ENCODE data around the gene SEPTIN11.

SEPTIN11 gene

DNA sequence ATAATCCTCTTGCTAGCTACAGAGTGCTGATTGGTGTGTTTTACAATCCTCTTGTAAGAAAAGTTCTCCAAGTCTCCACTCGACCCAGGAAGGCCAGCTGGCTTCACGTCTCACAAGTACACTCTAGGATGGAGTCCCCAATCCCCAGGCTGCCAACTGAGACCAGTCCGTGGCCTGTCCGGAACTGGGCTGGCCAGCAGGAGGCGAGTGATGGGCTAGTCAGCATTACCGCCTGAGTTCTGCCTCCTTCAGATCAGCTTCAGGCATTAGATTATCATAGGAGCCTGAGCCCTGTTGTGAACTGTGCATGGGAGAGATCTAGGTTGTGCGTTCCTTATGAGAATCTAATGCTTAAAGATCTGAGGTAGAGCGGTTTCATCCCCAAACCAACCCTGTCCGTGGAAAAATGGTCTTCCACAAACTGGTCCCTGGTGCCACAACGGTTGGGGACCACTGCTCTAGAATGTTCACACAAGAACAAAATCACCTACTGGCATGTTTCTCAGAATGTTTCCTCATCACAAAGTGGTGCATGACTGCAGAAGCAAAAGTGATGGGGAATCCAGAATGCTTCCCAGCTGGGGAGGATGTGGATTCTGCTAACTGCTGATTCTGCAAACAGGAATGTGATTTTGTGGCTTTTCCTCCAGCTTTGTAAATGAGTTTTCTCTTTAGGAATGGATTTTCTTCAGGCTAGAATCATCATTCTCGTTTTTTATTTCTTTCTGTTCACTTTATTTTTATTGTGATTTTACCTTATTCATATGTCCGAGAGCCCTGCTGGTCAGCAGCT, 40.9 kb downstream of the SEPTIN11 start:
- no CpG with 5 or more reads among the region's 12 CpGs for WGBS (ENCODE audit: insufficient coverage, insufficient read length)
- no peak for DNase-seq (ENCODE audit: low read depth, low spot score)
- H3K27ac ChIP-seq (ENCODE audit: low read length): no peak overlapping the region
- no peaks in the 10 kb centered on the region; the same call in 1 of the 2 replicates for H3K4me1 ChIP-seq (ENCODE audit: control insufficient read depth, insufficient read depth, low read length)
- no peaks in the 10 kb centered on the region for H3K9me3 ChIP-seq (ENCODE audit: control insufficient read depth, insufficient read depth, low read length)
- H3K27me3 ChIP-seq (ENCODE audit: control insufficient read depth, insufficient read depth, low read length): no peaks in the 10 kb centered on the region
- H3K36me3 ChIP-seq (ENCODE audit: control insufficient read depth, insufficient read depth, low read length): no peaks in the 10 kb centered on the region
- no peak overlapping the region for H3K4me3 ChIP-seq (ENCODE audit: low read length)

DNA sequence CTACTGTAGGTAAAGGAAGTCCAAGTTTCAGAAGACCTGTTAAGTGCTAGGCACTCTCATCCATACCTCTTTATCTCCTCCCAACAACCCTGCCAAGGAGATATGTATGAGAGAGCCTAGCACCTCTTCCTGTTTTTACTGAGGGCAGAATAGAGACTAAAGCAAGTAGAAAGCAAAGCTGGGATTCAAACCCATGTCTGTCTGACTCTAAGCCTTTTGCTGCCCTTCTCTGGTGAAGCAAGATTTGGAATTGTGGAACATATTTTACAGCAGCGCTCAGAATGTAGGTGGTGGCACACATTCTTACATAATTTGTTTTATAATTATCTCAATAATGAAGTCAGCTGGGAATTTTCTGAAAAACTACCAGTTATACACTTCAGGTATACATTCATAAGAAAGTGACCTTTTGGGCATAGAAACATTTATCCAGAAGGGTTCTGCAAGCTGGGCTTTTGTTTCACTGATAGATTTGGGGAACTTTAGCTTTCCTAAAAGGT, 41.7 kb downstream of the SEPTIN11 start:
- Histone ChIP-seq H3K27me3 (ENCODE audit: control insufficient read depth, insufficient read depth, low read length) (no peaks in the 10 kb centered on the region), H3K36me3 (ENCODE audit: control insufficient read depth, insufficient read depth, low read length) (no peaks in the 10 kb centered on the region), H3K4me1 (ENCODE audit: control insufficient read depth, insufficient read depth, low read length) (no peaks in the 10 kb centered on the region; the same call in 1 of the 2 replicates), H3K9me3 (ENCODE audit: control insufficient read depth, insufficient read depth, low read length) (no peaks in the 10 kb centered on the region), H3K27ac (ENCODE audit: low read length) (no peak overlapping the region), H3K4me3 (ENCODE audit: low read length) (no peak overlapping the region)
- no CpG with 5 or more reads among the region's 1 CpG for WGBS (ENCODE audit: insufficient coverage, insufficient read length)
- DNase-seq (ENCODE audit: low read depth, low spot score): no peak

DNA sequence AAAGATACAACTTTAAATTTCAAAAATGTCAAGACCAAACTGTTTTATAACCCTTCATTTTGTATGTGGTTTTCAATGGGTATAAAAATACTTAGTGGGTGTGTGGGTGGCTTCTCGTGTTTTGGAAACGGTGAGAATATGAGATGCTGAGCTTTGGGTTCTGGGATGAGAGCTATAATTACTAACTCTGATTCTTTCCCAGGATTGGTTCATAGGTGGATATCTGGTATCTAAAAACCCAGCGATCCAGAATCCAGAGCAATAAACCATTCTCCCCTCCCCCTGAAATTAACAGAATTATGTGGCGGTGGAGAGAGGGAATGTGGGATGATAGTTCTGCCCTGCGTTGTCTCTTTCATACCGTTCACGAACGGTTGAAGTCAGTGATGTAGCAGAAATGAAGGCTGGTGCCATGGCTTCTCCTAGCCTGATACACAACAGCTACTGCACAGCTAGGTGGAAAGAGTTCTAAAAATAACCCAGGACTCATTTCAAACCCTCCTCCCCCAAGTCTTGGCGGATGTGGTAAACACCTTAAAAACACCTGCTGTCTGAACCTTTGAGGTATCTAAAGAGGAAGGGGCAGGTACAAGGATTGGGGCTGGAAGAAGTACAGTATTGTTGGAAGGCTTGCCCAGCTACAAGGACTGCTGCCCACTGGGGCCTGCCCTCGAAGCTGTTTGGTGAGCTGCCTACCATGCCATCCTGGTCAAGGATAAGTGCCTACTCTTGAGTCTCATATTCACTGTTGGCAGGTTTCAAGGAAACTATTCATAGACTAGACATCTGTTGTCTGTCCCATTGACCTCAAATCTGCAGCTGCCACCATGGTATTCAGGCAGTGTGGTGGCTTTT, 44.5 kb downstream of the SEPTIN11 start:
- no peaks in the 10 kb centered on the region for H3K36me3 ChIP-seq (ENCODE audit: control insufficient read depth, insufficient read depth, low read length)
- peaks cover 1% of the 10 kb centered on the region; the same call in 1 of the 2 replicates for H3K4me1 ChIP-seq (ENCODE audit: control insufficient read depth, insufficient read depth, low read length)
- H3K27me3 ChIP-seq (ENCODE audit: control insufficient read depth, insufficient read depth, low read length): no peaks in the 10 kb centered on the region
- WGBS (ENCODE audit: insufficient coverage, insufficient read length): no CpG with 5 or more reads among the region's 10 CpGs
- no peak overlapping the region for H3K27ac ChIP-seq (ENCODE audit: low read length)
- no peaks in the 10 kb centered on the region for H3K9me3 ChIP-seq (ENCODE audit: control insufficient read depth, insufficient read depth, low read length)
- H3K4me3 ChIP-seq (ENCODE audit: low read length): no peak overlapping the region
- no peak for DNase-seq (ENCODE audit: low read depth, low spot score)

DNA sequence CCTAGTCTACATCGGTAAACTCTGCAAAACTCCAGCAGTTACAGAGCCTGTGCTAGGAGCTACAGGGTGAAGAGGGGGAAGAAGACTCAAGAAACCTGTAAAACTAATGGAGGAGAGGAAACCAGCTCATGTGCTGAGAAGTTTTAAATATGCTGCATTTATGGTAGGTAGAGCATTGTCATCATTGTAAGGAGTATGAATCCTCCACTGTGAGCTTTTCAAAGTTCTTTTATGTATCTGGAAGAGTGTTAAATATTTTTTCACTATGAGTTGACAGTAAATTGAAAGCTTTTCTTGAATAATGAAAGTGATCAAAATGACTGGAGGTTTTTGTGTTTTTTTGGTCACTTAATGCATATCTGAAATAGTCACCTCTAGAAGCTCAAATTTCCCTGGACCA, 46.2 kb downstream of the SEPTIN11 start:
- peaks cover 1% of the 10 kb centered on the region; the same call in 1 of the 2 replicates for H3K4me1 ChIP-seq (ENCODE audit: control insufficient read depth, insufficient read depth, low read length)
- H3K36me3 ChIP-seq (ENCODE audit: control insufficient read depth, insufficient read depth, low read length): no peaks in the 10 kb centered on the region
- no peak for DNase-seq (ENCODE audit: low read depth, low spot score)
- no peaks in the 10 kb centered on the region for H3K9me3 ChIP-seq (ENCODE audit: control insufficient read depth, insufficient read depth, low read length)
- no peak overlapping the region for H3K27ac ChIP-seq (ENCODE audit: low read length)
- H3K4me3 ChIP-seq (ENCODE audit: low read length): no peak overlapping the region
- H3K27me3 ChIP-seq (ENCODE audit: control insufficient read depth, insufficient read depth, low read length): no peaks in the 10 kb centered on the region
- no CpG with 5 or more reads among the region's 1 CpG for WGBS (ENCODE audit: insufficient coverage, insufficient read length)

DNA sequence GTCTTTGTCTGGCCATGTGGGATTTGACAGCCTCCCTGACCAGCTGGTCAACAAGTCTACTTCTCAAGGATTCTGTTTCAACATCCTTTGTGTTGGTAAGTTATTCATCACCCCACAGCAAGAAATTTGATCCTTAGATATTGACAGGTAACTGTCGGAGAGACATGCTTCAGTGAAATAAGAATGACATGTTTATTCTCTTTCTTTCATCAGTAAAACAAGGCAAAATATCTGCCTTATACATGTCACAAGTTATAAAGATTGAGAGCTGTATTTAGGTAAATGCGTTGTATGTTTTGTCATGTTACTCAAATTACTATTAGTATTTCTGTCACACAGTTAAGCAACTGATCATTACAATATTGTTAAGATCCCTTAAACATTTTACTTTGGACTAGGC, 46.9 kb downstream of the SEPTIN11 start:
- no peaks in the 10 kb centered on the region for H3K9me3 ChIP-seq (ENCODE audit: control insufficient read depth, insufficient read depth, low read length)
- no peak overlapping the region for H3K27ac ChIP-seq (ENCODE audit: low read length)
- WGBS (ENCODE audit: insufficient coverage, insufficient read length): no CpG with 5 or more reads among the region's 2 CpGs
- no peak overlapping the region for H3K4me3 ChIP-seq (ENCODE audit: low read length)
- no peak for DNase-seq (ENCODE audit: low read depth, low spot score)
- H3K36me3 ChIP-seq (ENCODE audit: control insufficient read depth, insufficient read depth, low read length): no peaks in the 10 kb centered on the region
- H3K27me3 ChIP-seq (ENCODE audit: control insufficient read depth, insufficient read depth, low read length): no peaks in the 10 kb centered on the region
- peaks cover 1% of the 10 kb centered on the region; the same call in 1 of the 2 replicates for H3K4me1 ChIP-seq (ENCODE audit: control insufficient read depth, insufficient read depth, low read length)

DNA sequence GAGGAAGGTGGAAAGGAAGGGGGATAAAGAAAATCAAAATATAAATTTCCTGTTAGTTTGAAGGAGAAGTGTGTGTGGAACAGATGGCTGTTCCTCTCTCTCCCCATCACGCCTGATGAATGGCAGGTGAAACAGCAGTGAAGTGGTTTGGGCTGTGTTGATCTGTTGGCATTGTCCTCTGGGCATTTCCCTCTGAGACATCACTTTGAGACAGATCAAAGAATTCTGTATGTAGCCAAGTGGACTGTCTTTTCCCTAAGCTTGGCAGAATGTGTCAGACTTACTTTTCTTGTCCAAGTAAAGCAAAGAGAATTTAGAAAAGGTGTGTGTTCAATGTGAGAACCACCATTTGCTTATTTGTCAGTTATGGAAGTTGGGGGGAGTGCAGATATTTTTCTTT, 47.5 kb downstream of the SEPTIN11 start:
- no peak for DNase-seq (ENCODE audit: low read depth, low spot score)
- Histone ChIP-seq H3K27ac (ENCODE audit: low read length) (no peak overlapping the region), H3K4me1 (ENCODE audit: control insufficient read depth, insufficient read depth, low read length) (peaks cover 1% of the 10 kb centered on the region; the same call in 1 of the 2 replicates), H3K27me3 (ENCODE audit: control insufficient read depth, insufficient read depth, low read length) (no peaks in the 10 kb centered on the region), H3K9me3 (ENCODE audit: control insufficient read depth, insufficient read depth, low read length) (no peaks in the 10 kb centered on the region), H3K4me3 (ENCODE audit: low read length) (no peak overlapping the region), H3K36me3 (ENCODE audit: control insufficient read depth, insufficient read depth, low read length) (no peaks in the 10 kb centered on the region)
- WGBS (ENCODE audit: insufficient coverage, insufficient read length): no CpG with 5 or more reads among the region's 1 CpG

DNA sequence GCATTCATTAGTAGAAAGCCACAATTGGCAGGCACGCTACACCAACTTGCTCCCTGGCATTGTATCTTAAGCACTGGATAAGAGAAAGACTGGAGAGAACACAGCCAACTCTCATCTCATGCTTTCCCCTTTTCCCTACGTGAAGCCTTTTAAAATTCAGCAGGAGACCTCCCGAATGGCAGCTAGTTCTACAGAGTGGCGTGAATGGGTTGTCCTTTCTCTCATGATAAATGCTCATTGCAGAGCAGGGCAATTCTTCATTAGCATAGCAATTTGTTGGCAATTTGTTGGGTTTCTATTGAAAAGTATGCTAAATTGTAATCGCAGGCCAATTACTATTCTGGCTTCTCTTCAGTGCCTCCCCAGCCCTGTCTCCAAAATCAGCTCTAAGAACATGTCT, 48.0 kb downstream of the SEPTIN11 start:
- DNase-seq (ENCODE audit: low read depth, low spot score): no peak
- no peaks in the 10 kb centered on the region for H3K27me3 ChIP-seq (ENCODE audit: control insufficient read depth, insufficient read depth, low read length)
- WGBS (ENCODE audit: insufficient coverage, insufficient read length): no CpG with 5 or more reads among the region's 5 CpGs
- no peaks in the 10 kb centered on the region for H3K36me3 ChIP-seq (ENCODE audit: control insufficient read depth, insufficient read depth, low read length)
- peaks cover 1% of the 10 kb centered on the region; the same call in 1 of the 2 replicates for H3K4me1 ChIP-seq (ENCODE audit: control insufficient read depth, insufficient read depth, low read length)
- H3K27ac ChIP-seq (ENCODE audit: low read length): no peak overlapping the region
- no peaks in the 10 kb centered on the region for H3K9me3 ChIP-seq (ENCODE audit: control insufficient read depth, insufficient read depth, low read length)
- H3K4me3 ChIP-seq (ENCODE audit: low read length): no peak overlapping the region

DNA sequence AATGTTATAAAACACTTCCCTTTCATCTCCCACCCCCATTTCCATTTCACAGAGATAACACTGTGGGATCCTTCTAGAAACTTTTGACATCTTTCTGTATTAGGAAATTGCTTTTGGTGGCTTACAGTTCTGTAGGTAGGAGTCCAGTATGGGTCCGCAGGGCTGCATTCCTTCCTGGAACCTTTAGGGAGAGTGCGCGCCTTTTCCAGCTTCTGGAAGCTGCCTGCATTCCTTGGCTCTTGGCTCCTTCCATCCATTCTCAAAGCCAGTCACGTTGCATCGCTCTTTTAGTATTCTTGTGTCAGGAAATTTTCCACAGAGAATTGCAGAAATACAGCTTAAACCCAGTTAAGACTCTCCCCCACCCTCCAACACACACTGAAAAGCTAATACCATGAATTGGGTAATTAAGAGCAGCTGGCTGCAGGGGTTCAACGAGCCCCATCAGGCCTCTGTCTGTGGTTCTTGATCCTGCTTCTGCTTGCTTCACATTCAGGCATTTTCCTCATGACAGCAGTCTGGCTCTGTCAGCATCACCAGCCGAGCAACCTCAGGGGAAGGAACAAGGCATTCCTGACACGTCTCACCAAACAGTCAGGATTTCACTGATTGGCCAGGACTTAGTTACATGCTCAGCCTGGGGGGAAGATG, 48.8 kb downstream of the SEPTIN11 start:
- Histone ChIP-seq H3K4me3 (ENCODE audit: low read length) (no peak overlapping the region), H3K9me3 (ENCODE audit: control insufficient read depth, insufficient read depth, low read length) (no peaks in the 10 kb centered on the region), H3K27me3 (ENCODE audit: control insufficient read depth, insufficient read depth, low read length) (no peaks in the 10 kb centered on the region), H3K27ac (ENCODE audit: low read length) (no peak overlapping the region), H3K36me3 (ENCODE audit: control insufficient read depth, insufficient read depth, low read length) (no peaks in the 10 kb centered on the region), H3K4me1 (ENCODE audit: control insufficient read depth, insufficient read depth, low read length) (peaks cover 4% of the 10 kb centered on the region)
- no CpG with 5 or more reads among the region's 8 CpGs for WGBS (ENCODE audit: insufficient coverage, insufficient read length)
- DNase-seq (ENCODE audit: low read depth, low spot score): no peak
